Measurements from ENCODE around the gene TFRC.
"Not testable (repeated sequence)": the region's sequence is repeated elsewhere in the genome, so short reads cannot be mapped to it uniquely, and the experiment has no call there.

TFRC gene

GRCh38 chr3:196048922-196049598 is 32.8 kb downstream of the TFRC start:
- DNase-seq (ENCODE audit: low read depth, low spot score) = no peak

- no peak for DNase-seq (ENCODE audit: low read depth, low spot score)
Measured at GRCh38 chr3:196047391-196048030, 34.4 kb downstream of the TFRC start.

GRCh38 chr3:196044513-196044912 is 37.4 kb downstream of the TFRC start:
- no peak for DNase-seq (ENCODE audit: low read depth, low spot score)

- no peak for DNase-seq (ENCODE audit: low read depth, low spot score)
Measured at GRCh38 chr3:196042673-196043072, 39.2 kb downstream of the TFRC start.

- DNase-seq (ENCODE audit: low read depth, low spot score) = no peak
Measured at GRCh38 chr3:196039359-196039758, 42.5 kb downstream of the TFRC start.

- peak; percentile 21 for DNase-seq (ENCODE audit: low read depth, low spot score)
Measured at GRCh38 chr3:196026059-196026458, 55.8 kb downstream of the TFRC start.

GRCh38 chr3:196024968-196025367 is 56.9 kb downstream of the TFRC start:
- DNase-seq (ENCODE audit: low read depth, low spot score) = no peak

- DNase-seq (ENCODE audit: low read depth, low spot score) = no peak
Measured at GRCh38 chr3:196023947-196024346, 57.9 kb downstream of the TFRC start.

- DNase-seq (ENCODE audit: low read depth, low spot score) = not testable (repeated sequence)
Measured at GRCh38 chr3:196022499-196022878, 59.4 kb downstream of the TFRC start.

- DNase-seq (ENCODE audit: low read depth, low spot score) = no peak
Measured at GRCh38 chr3:196020373-196020772, 61.5 kb downstream of the TFRC start.

- peak; percentile 36 for DNase-seq (ENCODE audit: low read depth, low spot score)
Measured at GRCh38 chr3:196019576-196019975, 62.3 kb downstream of the TFRC start.

GRCh38 chr3:196018159-196018558 is 63.7 kb downstream of the TFRC start:
- DNase-seq (ENCODE audit: low read depth, low spot score) = not testable (repeated sequence)

- DNase-seq (ENCODE audit: low read depth, low spot score) = peak; percentile 88
Measured at GRCh38 chr3:196016485-196016884, 65.4 kb downstream of the TFRC start.

- no peak for DNase-seq (ENCODE audit: low read depth, low spot score)
Measured at GRCh38 chr3:196016059-196016458, 65.8 kb downstream of the TFRC start.

GRCh38 chr3:196013587-196014487 is 68.1 kb downstream of the TFRC start:
- DNase-seq (ENCODE audit: low read depth, low spot score) = no peak

- DNase-seq (ENCODE audit: low read depth, low spot score) = no peak
Measured at GRCh38 chr3:196012941-196013476, 68.9 kb downstream of the TFRC start.

- DNase-seq (ENCODE audit: low read depth, low spot score) = peak; percentile 17
Measured at GRCh38 chr3:196012481-196012880, 69.4 kb downstream of the TFRC start.

- no peak for DNase-seq (ENCODE audit: low read depth, low spot score)
Measured at GRCh38 chr3:196009456-196009855, 72.4 kb downstream of the TFRC start.

- no peak for DNase-seq (ENCODE audit: low read depth, low spot score)
Measured at GRCh38 chr3:196008929-196009328, 73.0 kb downstream of the TFRC start.

- DNase-seq (ENCODE audit: low read depth, low spot score) = no peak
Measured at GRCh38 chr3:196008387-196008786, 73.5 kb downstream of the TFRC start.

GRCh38 chr3:196007744-196008335 is 74.0 kb downstream of the TFRC start:
- no peak for DNase-seq (ENCODE audit: low read depth, low spot score)

- DNase-seq (ENCODE audit: low read depth, low spot score) = not testable (repeated sequence)
Measured at GRCh38 chr3:196005338-196005737, 76.6 kb downstream of the TFRC start.

All from astrocyte of the hippocampus (primary cell).